PC-9 (cell line): ENCODE data around the gene PHF21B.

Source experiments
- CTCF ChIP-seq: fragments of 200-600 bp; sonication (generic); conservative IDR thresholded peaks from 2 replicates; pipeline ENCODE4 v1.6.1; 2017; ENCODE audit warnings: mixed run types, antibody characterized with exemption, mild to moderate bottlenecking, moderate library complexity
- EZH2 ChIP-seq: fragments of 200-600 bp; sonication (generic); IDR thresholded peaks from 2 replicates; pipeline ENCODE4 v1.8.0; 2017; ENCODE audit warnings: antibody characterized with exemption, low read depth

GRCh38 chr22:44924098-44924497 lies 85.7 kb downstream of the PHF21B start:
- TF ChIP-seq CTCF (no peak), EZH2 (no peak)
